DMS153 treated with DMSO at 0.1 percent for 48 hours (cell line): ENCODE measurements around the gene RTEL1.
"Not testable (repeated sequence)": the region's sequence is repeated elsewhere in the genome, so short reads cannot be mapped to it uniquely, and the experiment has no call there.

Source experiments
- DNase-seq: peaks from one replicate; lab custom pipeline; 2025; ENCODE audit not compliant: unreplicated experiment; lab: John Stamatoyannopoulos, UW

Gene RTEL1

DNA sequence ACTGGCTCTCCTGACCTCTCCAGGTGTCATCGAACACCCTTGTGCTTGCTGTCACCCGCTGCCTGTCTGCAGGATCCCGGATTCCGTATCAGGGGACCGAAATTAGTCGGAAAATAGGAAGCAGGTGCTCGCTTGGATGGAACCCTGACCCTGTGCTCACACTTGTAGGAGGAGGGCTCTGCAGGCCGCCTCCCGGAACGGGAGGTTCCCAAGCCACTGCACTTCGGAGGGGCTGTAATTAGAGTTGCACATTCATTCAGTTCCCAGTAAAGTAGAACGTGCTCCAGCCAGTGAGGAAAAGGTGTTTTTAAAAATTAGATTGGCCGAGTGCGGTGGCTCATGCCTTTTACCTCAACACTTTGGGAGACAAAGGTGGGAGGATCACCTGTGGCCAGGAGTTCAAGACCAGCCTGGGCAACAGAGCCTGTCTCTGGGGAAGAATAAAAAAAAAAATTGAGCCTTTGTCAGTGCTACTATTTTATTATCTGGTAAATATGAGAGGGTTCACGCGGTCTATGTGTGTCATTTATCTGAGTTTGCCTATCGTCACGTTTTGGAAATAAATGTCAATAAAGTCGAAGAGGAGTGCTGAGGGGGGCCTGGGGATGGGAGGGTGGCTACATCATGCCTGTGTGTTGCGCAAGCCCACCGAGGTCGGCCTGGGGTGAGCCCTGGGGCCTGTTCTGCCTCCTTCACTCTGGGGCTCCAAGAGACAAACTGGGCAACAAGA is 29.7 kb upstream of the RTEL1 start:
- peak; percentile 27 for DNase-seq

DNA sequence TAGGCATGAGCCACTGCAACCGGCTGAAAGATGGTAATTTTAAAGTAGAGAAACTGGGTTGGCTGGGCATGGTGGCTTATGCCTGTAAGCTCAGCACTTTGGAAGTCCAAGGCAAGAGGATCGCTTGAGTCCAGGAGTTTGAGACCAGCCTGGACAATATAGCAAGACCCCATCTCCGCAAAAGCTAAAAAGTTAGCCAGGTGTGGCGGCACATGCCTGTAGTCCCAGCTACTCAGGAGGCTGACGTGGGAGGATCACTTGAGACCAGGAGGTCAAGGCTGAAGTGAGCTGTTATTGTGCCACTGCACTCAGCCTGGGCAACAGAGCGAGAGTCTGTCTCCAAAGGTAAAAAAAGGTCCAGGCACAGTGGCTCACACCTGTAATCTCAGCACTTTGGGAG is 27.2 kb upstream of the RTEL1 start:
- not testable (repeated sequence) for DNase-seq

DNA sequence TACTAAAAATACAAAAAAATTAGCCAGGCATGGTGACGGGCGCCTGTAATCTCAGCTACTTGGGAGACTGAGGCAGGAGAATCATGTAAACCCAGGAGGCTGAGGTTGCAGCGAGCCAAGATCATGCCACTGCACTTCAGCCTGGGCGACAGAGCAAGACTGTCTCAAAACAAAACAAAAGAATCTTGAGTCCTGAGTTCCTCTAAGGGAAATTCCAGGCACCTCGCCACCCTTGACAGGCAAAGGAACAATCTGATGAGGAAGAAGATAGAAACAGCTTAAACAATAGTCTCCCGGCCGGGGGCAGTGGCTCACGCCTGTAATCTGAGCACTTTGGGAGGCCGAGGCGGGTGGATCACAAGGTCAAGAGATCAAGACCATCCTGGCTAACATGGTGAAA is 26.7 kb upstream of the RTEL1 start:
- DNase-seq, result not testable (repeated sequence)

DNA sequence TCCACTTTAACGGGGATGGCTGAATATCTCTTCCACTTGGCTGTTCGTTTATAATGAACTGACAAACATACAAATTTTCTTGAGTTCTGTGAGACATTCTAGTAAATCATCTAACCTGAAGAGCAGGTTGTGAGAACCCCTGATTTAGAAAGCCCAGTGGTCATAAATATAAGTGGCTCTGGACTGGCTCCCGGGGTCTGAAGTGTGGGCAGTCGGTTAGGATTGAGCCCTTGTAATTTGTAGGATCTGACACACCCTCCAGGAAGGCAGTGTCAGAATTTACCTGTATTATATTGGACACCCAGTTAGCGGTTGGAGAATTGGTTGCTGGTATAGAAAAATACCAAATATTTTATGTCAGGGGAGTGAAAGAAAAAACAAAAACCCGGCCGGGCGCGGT is 24.4 kb upstream of the RTEL1 start:
- DNase-seq, result no peak

DNA sequence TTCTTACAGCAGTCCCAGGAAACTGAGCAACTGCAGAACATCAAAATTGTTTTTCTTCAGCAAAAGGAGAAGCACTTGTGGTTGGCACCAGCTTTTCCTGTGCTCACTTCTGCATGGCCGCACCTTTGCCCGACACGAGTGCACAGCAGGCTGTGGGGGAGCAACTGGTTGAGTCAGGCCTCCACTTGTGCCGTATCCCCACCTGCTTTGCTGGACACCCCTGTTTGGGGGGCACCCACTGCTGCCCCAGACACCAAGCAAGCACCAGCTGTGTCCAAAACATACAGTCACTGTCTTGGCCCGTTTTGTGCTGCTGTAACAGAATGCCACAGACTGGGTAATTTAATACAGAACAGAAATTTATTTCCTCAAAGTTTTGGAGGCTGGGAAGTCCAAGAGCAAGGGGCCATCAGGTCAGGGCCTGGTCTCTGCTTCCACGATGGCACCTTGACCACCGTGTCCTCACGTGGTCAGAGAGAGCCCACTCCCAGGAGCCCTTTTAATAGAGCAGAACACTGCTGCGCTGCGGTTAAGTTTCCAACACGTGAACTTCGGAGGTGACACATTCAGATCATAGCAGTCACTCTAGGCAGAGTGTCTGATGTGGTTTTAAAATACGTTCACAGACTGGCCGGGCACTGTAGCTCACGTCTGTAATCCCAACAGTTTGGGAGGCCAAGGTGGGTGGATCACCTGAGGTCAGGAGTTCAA is 22.5 kb upstream of the RTEL1 start:
- DNase-seq, result no peak

DNA sequence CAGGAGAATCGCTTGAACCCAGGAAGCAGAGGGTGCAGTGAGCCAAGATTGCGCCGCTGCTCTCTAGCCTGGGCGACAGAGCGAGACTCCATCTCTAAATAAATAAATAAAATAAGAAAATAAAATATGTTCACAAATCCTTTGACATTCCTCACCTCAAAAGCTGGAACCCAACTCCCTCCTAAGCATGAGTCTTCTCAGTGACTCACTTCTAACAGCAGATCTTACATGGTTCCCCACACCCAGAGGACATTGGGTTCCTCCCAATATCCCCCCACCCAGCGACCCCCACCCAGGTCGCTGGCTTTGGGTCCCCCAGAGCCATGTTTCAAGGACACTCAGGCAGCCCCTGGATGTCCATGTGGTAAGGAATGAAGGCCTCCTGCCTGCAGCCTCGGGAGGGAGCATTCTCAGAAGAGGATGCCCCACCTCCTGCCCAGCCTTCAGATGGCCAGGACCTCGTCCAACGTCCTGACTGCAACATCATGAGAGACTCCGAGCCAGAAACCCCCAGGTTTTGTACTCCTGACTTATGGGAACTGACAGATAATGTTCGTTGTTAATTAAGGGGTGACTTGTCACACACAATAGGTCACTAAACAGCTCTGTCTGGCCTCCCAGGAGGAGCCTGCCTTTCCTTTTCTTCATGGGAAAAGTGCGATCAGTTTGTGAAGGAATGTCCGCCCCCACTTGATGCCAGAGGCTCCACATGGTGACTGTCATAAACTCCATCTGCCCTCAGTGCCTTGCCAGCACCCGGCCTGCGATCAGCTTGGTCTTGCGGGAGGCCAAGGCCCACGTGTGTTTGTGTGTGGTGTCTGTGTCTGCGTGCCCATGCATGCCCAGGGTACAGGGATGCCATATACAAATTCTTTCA is 21.1 kb upstream of the RTEL1 start:
- DNase-seq, result no peak

DNA sequence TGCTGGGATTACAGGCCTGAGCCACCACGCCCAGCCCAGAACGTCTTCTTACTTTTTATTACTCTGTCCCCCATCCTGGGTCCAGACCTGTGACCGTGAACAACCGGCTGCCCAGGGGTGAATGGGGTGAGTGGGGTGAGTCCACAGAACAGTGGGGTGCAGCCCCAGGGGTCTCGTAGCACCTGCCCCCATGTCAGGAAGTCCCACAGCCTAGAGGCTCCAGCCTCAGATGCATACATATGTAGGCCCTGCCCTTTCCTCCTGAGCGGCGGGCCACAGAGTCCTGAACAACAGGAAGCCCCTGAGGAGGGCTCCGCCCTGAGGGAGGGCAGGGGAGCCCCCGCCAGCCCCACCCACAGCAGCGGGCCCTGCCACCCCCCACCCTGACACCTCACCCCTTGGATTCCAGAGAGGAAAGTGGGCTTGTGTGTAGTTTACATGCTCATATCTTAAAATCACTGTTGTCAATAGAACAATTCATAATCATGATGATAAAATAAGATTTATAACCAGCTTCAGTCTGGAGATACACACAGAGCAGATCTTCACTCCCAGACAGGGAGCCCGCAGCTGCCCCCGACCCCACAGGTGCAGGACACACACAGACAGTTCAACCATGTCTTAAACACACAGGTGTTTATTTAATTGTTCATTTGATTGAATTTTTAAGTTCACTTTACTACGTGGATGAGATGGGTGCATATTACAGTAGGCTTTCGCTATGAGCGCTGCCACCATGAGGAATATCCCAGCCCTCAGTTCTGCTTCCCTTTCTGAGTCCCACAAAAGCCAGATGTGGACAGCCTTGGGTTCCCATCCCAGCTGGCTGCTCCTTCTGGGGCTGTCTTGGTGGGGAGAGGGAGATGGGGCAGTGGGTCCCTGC is 18.8 kb upstream of the RTEL1 start:
- DNase-seq, result no peak

DNA sequence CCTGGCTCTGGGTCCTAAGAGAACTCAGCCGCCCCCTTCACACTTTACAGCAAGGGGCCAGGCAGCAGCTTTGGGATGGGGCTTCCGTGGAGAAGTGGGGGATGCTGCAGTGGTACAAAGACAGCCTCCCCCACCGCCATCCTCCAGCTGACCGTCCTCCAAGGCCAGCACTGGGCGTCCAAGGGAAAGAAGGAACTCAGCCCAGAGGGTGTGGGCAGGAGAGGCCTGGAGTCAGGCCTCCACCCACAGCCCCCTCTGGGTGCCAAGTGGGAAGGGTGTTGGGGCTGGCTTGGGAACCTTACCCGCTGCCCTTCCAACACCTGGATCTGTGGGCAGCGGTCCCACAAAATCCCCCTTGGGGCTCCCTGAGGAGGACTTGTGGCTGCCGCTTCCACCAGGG is 18.0 kb upstream of the RTEL1 start:
- DNase-seq, result no peak

DNA sequence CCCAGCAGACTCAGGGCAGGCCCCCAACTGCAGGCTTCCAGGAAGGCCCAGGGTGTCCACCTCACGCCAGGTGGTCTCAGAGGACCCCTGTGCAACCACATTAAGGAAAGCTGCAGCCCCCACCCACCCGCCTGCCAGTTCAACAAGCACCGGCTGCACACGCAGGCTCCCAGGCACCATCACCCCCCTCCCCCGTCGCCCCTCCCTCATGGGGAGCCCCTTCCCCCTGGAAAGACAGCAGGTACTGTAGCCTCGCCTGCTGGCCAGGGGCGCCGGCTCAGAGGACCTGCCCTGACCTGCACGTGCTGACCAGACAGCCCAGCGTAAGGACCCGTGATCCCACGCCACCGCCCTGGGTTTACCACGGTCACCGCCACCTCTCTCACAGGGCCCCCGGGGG is 17.4 kb upstream of the RTEL1 start:
- DNase-seq, result not testable (repeated sequence)

DNA sequence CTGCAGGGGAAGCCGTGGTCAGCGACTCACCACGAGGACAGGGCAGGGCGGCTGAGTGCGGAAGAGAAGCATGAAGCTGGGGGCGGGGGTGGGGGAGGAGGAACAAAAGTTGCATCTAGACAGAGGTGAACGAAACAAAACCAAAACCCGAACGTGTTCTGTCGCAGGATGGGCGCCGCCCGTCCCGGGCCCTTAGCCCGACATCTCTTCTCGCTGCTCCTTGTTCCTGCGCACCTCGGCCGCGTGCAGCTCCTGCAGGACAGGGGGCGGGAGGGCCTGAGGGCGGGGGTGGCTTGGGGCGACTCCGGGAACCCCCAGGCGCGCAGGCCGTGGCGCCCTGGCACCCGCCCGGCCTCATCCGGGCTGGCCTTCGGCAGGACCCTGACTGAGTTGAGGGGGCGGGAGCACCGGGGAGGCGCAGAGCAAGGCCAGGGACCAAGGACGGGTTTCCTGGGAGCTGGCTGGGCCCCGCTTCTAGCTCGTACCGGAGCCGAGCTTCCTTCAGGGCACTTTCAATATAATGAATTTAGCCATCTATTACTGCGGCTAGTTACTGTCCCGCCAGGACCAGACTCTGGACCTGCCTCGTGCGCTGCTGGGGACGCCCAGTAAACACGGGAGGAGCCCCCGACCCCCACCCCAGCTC is 16.8 kb upstream of the RTEL1 start:
- no peak for DNase-seq

DNA sequence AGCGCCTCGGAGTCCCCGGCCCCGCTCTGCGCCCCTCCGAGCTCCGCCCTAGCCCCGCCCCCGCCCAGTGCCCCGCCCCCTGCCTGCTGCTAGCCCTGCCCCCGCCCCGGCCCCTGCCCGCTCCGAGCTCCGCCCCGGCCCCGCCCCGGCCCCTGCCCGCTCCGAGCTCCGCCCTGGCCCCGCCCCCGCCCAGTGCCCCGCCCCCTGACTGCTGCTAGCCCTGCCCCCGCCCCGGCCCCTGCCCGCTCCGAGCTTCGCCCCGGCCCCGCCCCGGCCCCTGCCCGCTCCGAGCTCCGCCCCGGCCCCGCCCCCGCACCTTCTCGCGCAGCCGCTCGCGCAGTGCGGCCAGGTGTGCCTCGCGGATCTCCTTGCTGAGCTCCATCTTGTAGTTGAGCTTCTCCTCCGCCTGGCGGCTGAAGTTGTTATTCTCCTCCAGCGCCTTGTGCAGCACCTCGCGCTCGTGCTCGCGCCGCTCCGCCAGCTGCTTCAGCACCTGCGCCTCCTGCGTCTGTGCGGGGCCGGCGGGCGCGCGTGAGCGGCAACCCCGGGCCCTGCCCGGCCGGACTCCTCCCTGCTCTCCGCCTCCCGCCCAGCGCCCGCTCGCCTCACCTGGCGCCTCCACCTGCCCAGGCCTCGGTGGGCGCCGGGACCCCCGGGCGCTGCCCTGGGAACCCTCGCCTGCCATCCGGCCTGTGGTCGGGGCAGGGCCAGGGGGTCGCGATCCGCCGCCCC is 16.2 kb upstream of the RTEL1 start:
- peak; percentile 67 for DNase-seq

DNA sequence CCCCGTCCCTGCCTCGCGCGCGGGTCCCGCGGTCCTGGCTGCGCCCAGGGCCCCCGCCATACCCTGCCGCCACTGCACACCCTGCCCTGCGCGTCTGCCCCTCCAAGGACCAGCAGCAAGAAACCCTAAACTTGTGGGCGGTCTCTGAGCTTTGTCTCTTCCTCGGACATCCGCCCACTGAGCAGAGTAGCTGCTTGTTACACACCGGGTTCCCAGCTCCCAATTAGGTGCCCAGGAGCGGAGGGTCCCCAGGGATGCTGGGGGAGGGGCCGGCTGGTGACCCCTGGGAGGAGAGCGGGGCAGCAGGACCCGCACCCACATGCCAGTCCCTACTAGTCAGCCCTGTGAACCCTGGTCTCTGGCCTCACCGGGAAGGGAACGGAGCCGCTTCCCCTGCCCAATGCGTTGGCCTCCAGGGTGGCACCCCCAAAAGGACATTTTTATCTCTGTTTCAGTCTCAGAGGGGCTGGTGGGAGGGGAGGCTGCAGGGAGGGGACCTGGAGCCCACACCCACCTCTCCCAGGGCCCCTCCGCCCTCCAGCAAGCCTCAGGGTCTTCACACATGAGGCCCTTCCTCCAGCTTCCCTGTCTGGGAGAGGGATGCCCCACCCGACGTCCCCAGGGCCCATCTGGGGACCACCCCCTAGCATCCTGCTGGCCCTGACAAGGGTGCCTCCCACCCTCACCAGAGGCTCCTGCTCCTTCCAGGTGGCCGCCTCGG is 15.4 kb upstream of the RTEL1 start:
- no peak for DNase-seq

DNA sequence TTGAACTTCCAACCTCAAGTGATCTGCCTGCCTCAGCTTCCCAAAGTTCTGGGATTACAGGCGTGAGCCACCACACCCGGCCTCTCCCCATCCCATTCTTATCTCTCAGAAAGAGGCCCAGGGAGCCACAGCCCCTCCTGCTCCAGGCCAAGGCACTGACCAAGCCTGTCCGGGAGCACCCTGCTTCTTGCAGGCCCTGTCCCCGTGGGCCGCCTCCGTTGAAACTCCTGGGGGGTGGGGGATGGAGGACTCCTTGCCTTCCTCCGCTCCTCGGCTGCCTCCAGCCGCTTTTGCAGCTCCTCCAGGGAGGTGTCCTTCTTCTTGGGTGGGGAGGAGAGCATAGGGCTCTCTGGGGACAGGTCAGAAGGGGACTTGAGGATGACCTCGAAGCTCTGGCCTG is 14.6 kb upstream of the RTEL1 start:
- DNase-seq, result no peak

DNA sequence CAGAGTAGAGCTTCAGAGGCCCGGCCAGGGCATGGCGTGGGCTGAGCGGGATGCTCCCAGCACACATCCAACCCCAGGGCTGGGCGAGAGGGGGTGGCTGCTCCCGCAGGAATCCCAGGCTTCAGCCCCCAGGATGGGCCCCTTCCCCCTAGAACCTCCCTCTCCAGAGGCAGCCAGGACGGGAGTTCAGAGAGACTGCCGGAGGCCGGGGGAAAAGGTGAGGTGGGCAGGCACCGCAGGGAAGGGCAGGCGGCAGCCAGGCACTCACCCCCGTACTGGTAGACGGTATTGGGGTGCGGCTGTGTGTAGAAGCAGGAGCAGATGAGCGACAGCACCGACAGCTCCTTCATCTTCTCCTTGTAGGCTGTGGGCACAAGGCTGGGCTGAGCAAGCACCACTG is 14.2 kb upstream of the RTEL1 start:
- no peak for DNase-seq

DNA sequence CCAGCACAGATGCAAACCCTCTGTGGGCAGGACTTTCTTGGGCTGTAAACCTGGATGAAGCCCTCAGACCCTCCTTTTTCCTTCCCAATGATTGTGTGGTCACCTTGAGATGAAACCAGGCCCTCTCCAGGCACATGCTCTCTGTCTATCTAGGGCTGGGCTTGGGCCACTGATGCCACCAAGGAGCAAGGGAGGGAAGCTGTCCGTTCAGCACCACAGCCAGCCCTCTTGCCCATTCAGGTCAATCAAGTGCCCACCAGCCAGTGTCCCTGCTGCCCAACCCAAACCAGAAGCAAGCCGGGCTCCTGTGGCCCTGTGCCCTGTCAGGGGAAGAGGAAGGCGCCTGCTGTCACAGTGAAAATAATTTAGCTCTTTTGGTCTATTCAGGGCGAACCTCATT is 12.9 kb upstream of the RTEL1 start:
- no peak for DNase-seq

DNA sequence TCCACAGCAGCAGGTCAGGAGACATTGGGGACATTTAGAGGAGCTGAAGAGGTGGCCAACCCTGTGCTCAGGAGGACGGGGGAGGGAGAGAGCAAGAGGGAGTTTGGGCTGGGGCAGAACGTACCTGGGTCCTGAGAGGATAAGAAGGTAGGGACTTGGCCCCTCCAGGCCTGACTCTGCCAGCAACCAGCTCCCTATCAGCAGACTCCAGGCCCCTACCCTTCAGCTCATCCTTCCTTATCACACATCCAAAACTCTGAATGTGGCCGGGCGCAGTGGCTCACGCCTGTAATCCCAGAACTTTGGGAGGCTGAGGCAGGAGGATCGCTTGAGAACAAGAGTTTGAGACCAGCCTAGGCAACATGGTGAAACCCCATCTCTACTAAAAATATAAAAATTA is 9.9 kb upstream of the RTEL1 start:
- DNase-seq, result no peak

DNA sequence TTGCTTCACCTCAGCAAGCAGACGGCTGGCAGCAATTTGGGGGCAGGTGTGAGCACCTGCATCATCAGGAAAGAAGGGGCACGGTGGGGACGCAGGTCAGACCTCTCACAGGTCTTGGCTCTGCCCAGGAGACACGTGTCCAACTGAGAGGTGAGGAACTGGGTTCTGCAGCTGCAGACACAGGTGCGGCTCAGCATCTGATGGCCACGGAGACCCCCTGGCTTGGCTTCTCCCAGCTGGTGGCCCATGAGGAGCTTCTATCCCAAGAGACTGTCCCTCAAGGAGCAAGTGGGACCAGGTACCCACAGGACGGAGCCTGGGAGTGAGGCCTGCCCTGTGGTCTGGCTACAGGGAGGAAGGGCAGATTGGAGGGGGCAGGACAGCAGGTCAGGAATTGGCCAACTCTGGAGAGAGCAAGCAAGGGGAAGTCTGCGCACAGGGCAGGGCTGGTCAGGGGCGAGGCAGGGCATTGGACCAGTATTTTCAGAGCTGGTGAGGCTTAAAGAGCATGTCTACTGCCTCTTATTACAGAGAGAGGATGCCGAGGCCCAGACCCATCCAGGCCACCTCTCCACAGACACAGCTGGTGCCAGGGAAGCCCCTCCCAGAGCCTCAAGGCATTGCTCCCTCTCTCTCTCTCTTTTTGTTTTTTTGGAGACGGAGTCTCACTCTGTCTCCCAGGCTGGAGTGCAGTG is 9.1 kb upstream of the RTEL1 start:
- DNase-seq, result no peak

DNA sequence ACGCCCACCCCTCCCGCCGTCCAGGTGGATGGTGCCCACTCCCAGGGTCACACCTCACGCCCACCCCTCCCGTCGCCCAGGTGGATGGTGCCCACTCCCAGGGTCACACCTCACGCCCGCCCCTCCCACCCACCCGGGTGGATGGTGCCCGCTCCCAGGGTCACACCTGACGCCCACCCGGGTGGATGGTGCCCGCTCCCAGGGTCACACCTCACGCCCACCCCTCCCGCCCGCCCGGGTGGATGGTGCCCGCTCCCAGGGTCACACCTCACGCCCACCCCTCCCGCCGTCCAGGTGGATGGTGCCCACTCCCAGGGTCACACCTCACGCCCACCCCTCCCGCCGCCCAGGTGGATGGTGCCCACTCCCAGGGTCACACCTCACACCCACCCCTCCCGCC is 7.6 kb upstream of the RTEL1 start:
- DNase-seq, result not testable (repeated sequence)

DNA sequence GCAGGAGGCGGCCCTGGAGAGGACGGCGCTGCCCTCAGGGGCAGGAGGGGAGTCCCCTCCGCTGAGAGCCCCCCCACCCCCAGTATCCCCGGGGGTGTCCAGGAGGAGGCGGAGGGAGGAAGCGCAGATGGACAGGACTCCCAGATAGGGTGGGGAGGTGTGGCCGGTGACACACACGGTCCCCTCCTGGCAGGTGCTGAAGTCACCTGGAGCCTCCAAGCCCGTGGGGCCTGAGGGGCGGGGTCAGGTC is 6.2 kb upstream of the RTEL1 start:
- no peak for DNase-seq
